ENCODE data around the gene LRRC28.

Gene LRRC28

DNA sequence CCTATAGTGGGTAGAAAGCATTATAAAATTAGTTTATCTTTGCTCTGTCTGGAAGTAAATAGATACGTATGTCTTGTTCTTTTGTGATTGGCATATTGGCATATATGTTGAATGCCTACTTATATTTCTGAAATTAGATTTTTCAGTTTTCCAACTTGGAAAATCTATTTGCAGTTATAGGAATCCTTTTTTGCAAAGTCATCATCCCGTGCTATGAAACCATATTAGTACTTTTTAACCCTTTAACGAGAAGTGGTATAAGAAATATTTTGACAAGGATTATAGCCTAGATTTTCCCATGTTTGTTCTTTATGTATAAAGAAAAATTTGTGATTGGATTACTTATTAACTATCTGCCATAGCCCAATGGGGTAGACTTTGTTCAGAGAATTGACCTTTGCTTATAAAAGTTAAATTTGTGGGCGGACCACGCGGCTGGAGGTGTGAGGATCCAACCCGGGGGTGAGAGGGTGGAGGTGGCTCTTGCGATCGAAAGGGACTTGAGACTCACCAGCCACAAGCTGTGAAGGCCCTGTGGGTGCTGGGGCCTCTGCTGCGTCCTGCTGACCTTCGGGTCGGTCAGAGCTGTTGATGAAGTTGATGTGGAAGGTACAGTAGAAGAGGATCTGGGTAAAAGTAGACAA is 5.9 kb downstream of the LRRC28 start:
- no peak overlapping the region for H3K4me3 ChIP-seq (replicated peaks; ENCODE audit: low read depth, low read length)
- TF ChIP-seq, protein P1, sequence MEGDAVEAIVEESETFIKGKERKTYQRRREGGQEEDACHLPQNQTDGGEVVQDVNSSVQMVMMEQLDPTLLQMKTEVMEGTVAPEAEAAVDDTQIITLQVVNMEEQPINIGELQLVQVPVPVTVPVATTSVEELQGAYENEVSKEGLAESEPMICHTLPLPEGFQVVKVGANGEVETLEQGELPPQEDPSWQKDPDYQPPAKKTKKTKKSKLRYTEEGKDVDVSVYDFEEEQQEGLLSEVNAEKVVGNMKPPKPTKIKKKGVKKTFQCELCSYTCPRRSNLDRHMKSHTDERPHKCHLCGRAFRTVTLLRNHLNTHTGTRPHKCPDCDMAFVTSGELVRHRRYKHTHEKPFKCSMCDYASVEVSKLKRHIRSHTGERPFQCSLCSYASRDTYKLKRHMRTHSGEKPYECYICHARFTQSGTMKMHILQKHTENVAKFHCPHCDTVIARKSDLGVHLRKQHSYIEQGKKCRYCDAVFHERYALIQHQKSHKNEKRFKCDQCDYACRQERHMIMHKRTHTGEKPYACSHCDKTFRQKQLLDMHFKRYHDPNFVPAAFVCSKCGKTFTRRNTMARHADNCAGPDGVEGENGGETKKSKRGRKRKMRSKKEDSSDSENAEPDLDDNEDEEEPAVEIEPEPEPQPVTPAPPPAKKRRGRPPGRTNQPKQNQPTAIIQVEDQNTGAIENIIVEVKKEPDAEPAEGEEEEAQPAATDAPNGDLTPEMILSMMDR (IDR thresholded peaks at IDR 0.05; ENCODE audit: low read depth, low read length, missing control alignments): no peak
- no peak for DNase-seq (ENCODE audit: extremely low read depth, low read depth)

DNA sequence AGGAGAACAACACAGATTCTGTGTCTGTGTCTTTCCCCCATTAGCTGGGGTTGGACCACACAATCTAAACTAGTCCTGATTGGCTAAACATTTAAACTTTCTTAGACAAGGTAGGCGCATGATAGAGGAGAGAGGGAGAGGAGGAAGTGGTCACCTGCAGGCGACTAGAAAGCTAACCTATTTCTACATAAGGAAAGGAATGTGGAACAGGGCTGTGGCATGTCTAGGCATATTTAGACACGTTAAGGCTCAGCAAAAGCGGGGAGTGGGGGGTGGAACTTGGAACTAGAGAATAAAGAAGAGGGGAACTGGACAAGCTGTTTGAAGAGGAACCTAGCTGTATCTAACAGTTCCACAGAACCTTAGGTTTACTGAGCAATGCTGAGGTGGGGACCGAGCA is 12.8 kb downstream of the LRRC28 start:
- no peak overlapping the region for H3K4me3 ChIP-seq (replicated peaks; ENCODE audit: low read depth, low read length)

DNA sequence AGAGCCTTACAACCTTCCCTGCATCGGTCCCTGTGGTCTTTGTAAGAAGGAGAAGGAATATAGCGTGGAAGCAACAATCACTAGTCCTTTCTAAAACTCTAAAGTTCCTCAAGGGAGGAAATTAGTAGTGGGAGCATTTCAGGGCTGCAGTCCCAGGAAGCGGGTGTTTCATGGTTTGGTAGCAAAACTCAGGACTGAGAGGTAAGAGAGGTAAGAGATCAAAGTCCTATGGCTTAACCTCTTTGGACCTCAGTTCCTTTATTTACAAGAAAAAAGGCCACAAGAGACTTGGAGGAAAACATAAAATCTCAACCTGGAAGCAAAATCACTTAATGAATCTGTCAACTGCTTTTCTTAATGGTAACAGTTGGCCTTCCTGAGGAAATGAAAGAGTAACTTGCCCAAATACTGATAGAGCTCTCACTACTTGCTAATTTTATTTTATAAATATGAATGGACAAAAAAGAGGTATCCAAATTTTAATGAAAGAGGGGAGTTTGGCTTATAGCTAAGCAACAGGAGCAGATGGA is 14.3 kb downstream of the LRRC28 start:
- DNase-seq (ENCODE audit: extremely low read depth, low read depth): no peak
- H3K4me3 ChIP-seq (replicated peaks; ENCODE audit: low read depth, low read length): no peak overlapping the region
- TF ChIP-seq, protein P1 (IDR thresholded peaks at IDR 0.05; ENCODE audit: low read depth, low read length, missing control alignments): no peak

More for the DNA sequence above, 12.8 kb downstream of the LRRC28 start:
- DNase-seq (ENCODE audit: extremely low read depth, low read depth): no peak
- TF ChIP-seq, protein P1 (IDR thresholded peaks at IDR 0.05; ENCODE audit: low read depth, low read length, missing control alignments): no peak

DNA sequence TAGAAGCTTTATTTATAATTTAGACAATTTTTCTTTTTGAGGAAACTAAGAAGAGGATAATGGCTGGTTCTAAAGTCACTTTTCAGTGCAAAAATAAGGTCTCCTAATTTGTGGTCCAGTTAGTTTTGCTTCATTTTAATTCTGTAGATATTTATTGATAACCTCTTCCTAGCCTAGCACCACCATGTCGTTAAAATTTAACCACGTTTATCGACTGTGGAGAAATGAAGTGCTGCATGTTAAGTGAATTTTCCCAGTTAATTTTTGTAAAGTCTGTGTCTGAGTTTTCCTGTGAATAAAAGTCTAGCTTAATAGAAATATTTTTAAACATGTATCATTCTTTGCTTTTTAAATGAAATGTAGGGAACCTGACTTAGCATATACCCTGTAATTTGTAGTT is 16.7 kb downstream of the LRRC28 start:
- no peak overlapping the region for H3K4me3 ChIP-seq (replicated peaks; ENCODE audit: low read depth, low read length)
- DNase-seq (ENCODE audit: extremely low read depth, low read depth): no peak
- TF ChIP-seq, protein P1 (IDR thresholded peaks at IDR 0.05; ENCODE audit: low read depth, low read length, missing control alignments): no peak

DNA sequence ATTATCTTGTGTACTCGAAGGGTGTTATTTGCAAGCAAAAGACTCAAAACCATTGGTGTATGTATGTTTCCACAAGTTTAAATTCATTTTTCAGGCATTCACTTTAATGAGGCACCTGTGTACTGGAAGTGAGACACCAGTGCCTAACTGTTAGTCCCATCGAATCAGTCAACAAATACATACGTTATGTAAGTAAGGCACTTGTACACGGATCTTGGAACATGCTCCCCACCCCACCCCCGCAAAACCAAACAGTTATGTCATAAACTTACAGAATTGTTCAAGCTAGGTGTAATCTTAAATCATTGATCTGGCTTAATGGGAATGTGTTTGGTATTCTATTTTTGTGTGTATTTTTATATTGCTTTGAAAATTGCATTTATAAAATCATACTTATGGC is 17.1 kb downstream of the LRRC28 start:
- no peak for DNase-seq (ENCODE audit: extremely low read depth, low read depth)
- TF ChIP-seq, protein P1 (IDR thresholded peaks at IDR 0.05; ENCODE audit: low read depth, low read length, missing control alignments): no peak
- no peak overlapping the region for H3K4me3 ChIP-seq (replicated peaks; ENCODE audit: low read depth, low read length)

DNA sequence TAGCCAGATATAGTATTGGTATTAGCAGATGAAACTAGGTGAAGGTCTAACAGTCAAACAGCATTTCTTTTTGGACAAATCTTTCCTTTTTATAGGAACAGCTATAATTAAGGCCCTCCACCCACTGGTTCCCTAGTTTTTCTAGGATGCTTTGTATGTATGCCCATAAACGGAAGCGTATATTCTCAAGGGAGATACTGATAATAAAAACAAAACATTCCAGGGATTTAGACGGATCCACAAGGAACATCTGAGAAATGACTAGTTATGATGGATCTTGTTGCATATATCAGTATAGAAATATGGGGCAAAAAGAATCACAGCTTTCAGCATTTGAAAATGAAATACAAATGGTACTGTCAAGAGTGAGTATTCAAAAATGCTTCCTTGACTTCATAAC is 22.5 kb downstream of the LRRC28 start:
- DNase-seq (ENCODE audit: extremely low read depth, low read depth): no peak
- no peak overlapping the region for H3K4me3 ChIP-seq (replicated peaks; ENCODE audit: low read depth, low read length)
- TF ChIP-seq, protein P1 (IDR thresholded peaks at IDR 0.05; ENCODE audit: low read depth, low read length, missing control alignments): no peak

DNA sequence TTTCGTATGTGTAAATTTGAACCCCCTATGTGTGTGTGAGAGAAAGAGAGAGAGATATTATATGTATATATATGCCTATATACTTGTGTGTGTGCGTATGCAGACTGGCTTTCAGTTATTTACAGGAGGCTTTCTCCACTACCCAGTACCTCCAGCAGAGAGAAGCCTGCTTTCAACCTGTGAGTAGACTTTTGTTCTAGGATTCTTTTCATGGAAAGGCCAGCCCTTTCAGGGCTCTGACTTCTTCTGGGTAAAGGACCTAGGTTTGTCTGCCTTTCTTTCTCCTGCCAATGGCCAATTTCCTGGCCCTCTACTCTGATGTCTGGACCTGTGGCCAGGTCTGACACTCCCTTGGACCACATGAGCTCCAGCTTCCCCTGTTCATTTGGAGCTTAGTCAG is 23.8 kb downstream of the LRRC28 start:
- TF ChIP-seq, protein P1 (IDR thresholded peaks at IDR 0.05; ENCODE audit: low read depth, low read length, missing control alignments): no peak

More for the DNA sequence above, 23.8 kb downstream of the LRRC28 start:
- no peak for DNase-seq (ENCODE audit: extremely low read depth, low read depth)
- no peak overlapping the region for H3K4me3 ChIP-seq (replicated peaks; ENCODE audit: low read depth, low read length)

All from HFF-Myc (cell line).